H9 (cell line): Measurements from ENCODE around the gene ARHGAP26. TPM values are rescaled to one million over a fixed set of nuclear protein-coding genes. Genes with fewer than 3 reads are reported as not detected.

Source experiments
- DNase-seq: peaks from one replicate; pipeline ENCODE4 v3.0.0-alpha.2; 2017
- H2AFZ ChIP-seq: one replicate; pipeline ENCODE4 v1.6.1; 2013; ENCODE audit warnings: mild to moderate bottlenecking, low read length, control low read depth, moderate library complexity
- H2AK5ac ChIP-seq: 2 replicates; pipeline ENCODE4 v1.6.1; 2013; ENCODE audit warnings: low read length, control low read depth, mixed read lengths; ENCODE audit not compliant: insufficient read length
- H2BK120ac ChIP-seq: one replicate; pipeline ENCODE4 v1.6.1; 2013; ENCODE audit warnings: low read depth, mild to moderate bottlenecking, low read length, control low read depth, inconsistent platforms; ENCODE audit not compliant: poor library complexity, severe bottlenecking
- H2BK12ac ChIP-seq: 2 replicates; pipeline ENCODE4 v1.6.1; 2013; ENCODE audit warnings: low read length, control low read depth, mixed read lengths, low read depth; ENCODE audit not compliant: insufficient read length
- H2BK15ac ChIP-seq: 2 replicates; pipeline ENCODE4 v1.6.1; 2013; ENCODE audit warnings: low read depth, low read length, control low read depth
- H2BK20ac ChIP-seq: one replicate; pipeline ENCODE4 v1.6.1; 2013; ENCODE audit warnings: low read depth, mild to moderate bottlenecking, low read length, control low read depth, inconsistent platforms; ENCODE audit not compliant: poor library complexity, severe bottlenecking
- H2BK5ac ChIP-seq: 2 replicates; pipeline ENCODE4 v1.6.1; 2013; ENCODE audit warnings: low read length, control low read depth, mixed read lengths; ENCODE audit not compliant: insufficient read length
- H3K14ac ChIP-seq: 2 replicates; pipeline ENCODE4 v1.6.1; 2013; ENCODE audit warnings: low read length, control low read depth; ENCODE audit not compliant: insufficient read depth
- H3K18ac ChIP-seq: 2 replicates; pipeline ENCODE4 v1.6.1; 2013; ENCODE audit warnings: low read depth, mild to moderate bottlenecking, mixed read lengths, low read length, control low read depth; ENCODE audit not compliant: insufficient read length
- H3K23ac ChIP-seq: 2 replicates; pipeline ENCODE4 v1.6.1; 2013; ENCODE audit warnings: low read length, control low read depth, mixed read lengths, low read depth; ENCODE audit not compliant: insufficient read length
- H3K23me2 ChIP-seq: 2 replicates; pipeline ENCODE4 v1.6.1; 2013; ENCODE audit warnings: low read depth, mild to moderate bottlenecking, mixed read lengths, low read length, control low read depth; ENCODE audit not compliant: insufficient read length, poor library complexity, severe bottlenecking
- H3K27ac ChIP-seq: 2 replicates; pipeline ENCODE4 v1.5.1; 2013; ENCODE audit warnings: low read length, control low read depth, mixed read lengths, low read depth; ENCODE audit not compliant: insufficient read length
- H3K27me3 ChIP-seq: 2 replicates; pipeline ENCODE4 v1.6.1; 2013; ENCODE audit warnings: low read length, control low read depth, inconsistent platforms; ENCODE audit not compliant: insufficient read depth
- H3K4ac ChIP-seq: 2 replicates; pipeline ENCODE4 v1.6.1; 2013; ENCODE audit warnings: low read depth, mild to moderate bottlenecking, control low read depth, inconsistent platforms, low read length, moderate library complexity
- H3K4me1 ChIP-seq: 2 replicates; pipeline ENCODE4 v1.6.1; 2013; ENCODE audit warnings: low read length, control low read depth, inconsistent platforms; ENCODE audit not compliant: insufficient read depth
- H3K4me2 ChIP-seq: 2 replicates; pipeline ENCODE4 v1.6.1; 2013; ENCODE audit warnings: low read length, control low read depth, mixed read lengths; ENCODE audit not compliant: insufficient read length, insufficient read depth
- H3K56ac ChIP-seq: 2 replicates; pipeline ENCODE4 v1.6.1; 2013; ENCODE audit warnings: low read depth, mild to moderate bottlenecking, mixed read lengths, low read length, control low read depth; ENCODE audit not compliant: insufficient read length
- H3K79me1 ChIP-seq: 2 replicates; pipeline ENCODE4 v1.6.1; 2013; ENCODE audit warnings: low read depth, mild to moderate bottlenecking, moderate library complexity, low read length, control low read depth, inconsistent platforms; ENCODE audit not compliant: insufficient read depth, poor library complexity, severe bottlenecking
- H3K79me2 ChIP-seq: 2 replicates; pipeline ENCODE4 v1.6.1; 2013; ENCODE audit warnings: low read length, control low read depth, inconsistent platforms; ENCODE audit not compliant: insufficient read depth
- H3K9ac ChIP-seq: 2 replicates; pipeline ENCODE4 v1.6.1; 2013; ENCODE audit warnings: low read length, control low read depth, mixed read lengths; ENCODE audit not compliant: insufficient read length; ENCODE audit errors: extremely low read depth
- H3K9me3 ChIP-seq: one replicate; pipeline ENCODE4 v1.6.1; 2013; ENCODE audit warnings: low read depth, low read length, inconsistent platforms; ENCODE audit not compliant: control insufficient read depth
- H3T11ph ChIP-seq: one replicate; pipeline ENCODE4 v1.6.1; 2013; ENCODE audit warnings: mild to moderate bottlenecking, low read length, control low read depth, inconsistent platforms
- H4K20me1 ChIP-seq: one replicate; pipeline ENCODE4 v1.6.1; 2013; ENCODE audit not compliant: control insufficient read depth, insufficient read length, insufficient read depth
- H4K5ac ChIP-seq: 2 replicates; pipeline ENCODE4 v1.6.1; 2013; ENCODE audit warnings: low read depth, mild to moderate bottlenecking, mixed read lengths, low read length, control low read depth; ENCODE audit not compliant: insufficient read length
- H4K8ac ChIP-seq: replicated peaks from 2 replicates; pipeline ENCODE4 v1.6.1; 2013; ENCODE audit warnings: low read length, control low read depth, mixed read lengths, low read depth; ENCODE audit not compliant: insufficient read length
- H4K91ac ChIP-seq: 2 replicates; pipeline ENCODE4 v1.6.1; 2013; ENCODE audit warnings: low read depth, mild to moderate bottlenecking, moderate library complexity, mixed read lengths, low read length, control low read depth; ENCODE audit not compliant: insufficient read length
- H3K27ac Mint-ChIP-seq, 3 experiments: 2 replicates in 2 of 3; 3 replicates in 1 of 3; pipeline ENCODE4 v1.8.0; 2020 to 2021; ENCODE audit warnings: mixed read lengths in 3 of 3, mild to moderate bottlenecking in 1 of 3, moderate library complexity in 1 of 3
- H3K27me3 Mint-ChIP-seq: 2 replicates; pipeline ENCODE4 v1.8.0; 2021; ENCODE audit warnings: low read depth, mild to moderate bottlenecking, moderate library complexity, mixed read lengths
- H3K36me3 Mint-ChIP-seq, 3 experiments: 2 replicates in 2 of 3; 3 replicates in 1 of 3; pipeline ENCODE4 v1.8.0; 2020 to 2021; ENCODE audit warnings: low read depth in 3 of 3, mixed read lengths in 3 of 3; ENCODE audit not compliant: insufficient read depth in 1 of 3
- H3K4me1 Mint-ChIP-seq, 2 experiments: 2 replicates each; pipeline ENCODE4 v1.8.0; 2020; ENCODE audit warnings: mixed read lengths in 2 of 2
- H3K4me3 Mint-ChIP-seq, 2 experiments: 2 replicates in 1 of 2; 3 replicates in 1 of 2; pipeline ENCODE4 v1.8.0; 2020 to 2021; ENCODE audit warnings: mild to moderate bottlenecking in 2 of 2, mixed read lengths in 2 of 2, moderate library complexity in 1 of 2
- H3K9me3 Mint-ChIP-seq, 2 experiments: 2 replicates in 1 of 2; 3 replicates in 1 of 2; pipeline ENCODE4 v1.8.0; 2020; ENCODE audit warnings: mild to moderate bottlenecking in 2 of 2, mixed read lengths in 2 of 2, moderate library complexity in 1 of 2
- WGBS: extraction: QIAGEN DNeasy Blood & Tissue Kit; methylation state at CpG from one replicate; pipeline ENCODE4 v1.1.7; 2013; ENCODE audit warnings: missing lambda C conversion rate, low lambda C conversion rate, mixed read lengths; ENCODE audit not compliant: insufficient read length; ENCODE audit errors: extremely low coverage; 5-methylcytosine and 5-hydroxymethylcytosine counted together
- total RNA-seq: library from RNA; stranded (reverse); gene quantifications from 2 replicates; pipeline ENCODE4 v1.2.1, GENCODE V29; 2021
- TF ChIP-seq, protein P1 (sequence below): fragments of 200-600 bp; sonication (generic); conservative IDR thresholded peaks from 3 replicates; pipeline ENCODE4 v1.8.0; 2021; ENCODE audit warnings: antibody characterized with exemption, mild to moderate bottlenecking

ARHGAP26 gene
- total RNA-seq, 1 experiment from 2014 or later, result 13.8 TPM

DNA sequence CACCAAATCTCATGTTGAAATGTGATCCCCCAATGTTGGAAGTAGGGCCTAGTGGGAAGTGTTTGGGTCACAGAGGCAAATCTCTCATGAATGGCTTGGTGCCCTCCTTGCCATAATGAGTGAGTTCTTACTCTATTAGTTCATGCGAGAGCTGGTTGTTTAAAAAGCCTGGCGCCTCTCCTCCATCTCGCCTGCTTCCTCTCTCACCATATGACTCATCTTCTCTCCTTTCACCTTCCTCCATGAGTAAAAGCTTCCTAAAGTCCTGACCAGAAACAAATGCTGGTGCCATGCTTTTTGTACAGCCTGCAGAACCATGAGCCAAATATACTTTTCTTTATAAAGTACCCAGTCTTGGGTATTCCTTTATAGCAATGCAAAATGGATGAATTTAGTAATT, 20.9 kb upstream of the ARHGAP26 start:
- Histone ChIP-seq H4K8ac (no peak overlapping the region), H4K20me1 (no peaks in the 10 kb centered on the region), H3K23me2 (no peaks in the 10 kb centered on the region), H3T11ph (no peak overlapping the region), H3K23ac (no peak overlapping the region), H2BK15ac (no peak overlapping the region), H2BK20ac (no peak overlapping the region), H4K5ac (no peak overlapping the region), H3K4me1 (no peaks in the 10 kb centered on the region), H2BK120ac (no peak overlapping the region), H2AK5ac (no peak overlapping the region), H2BK5ac (no peak overlapping the region), H3K9ac (no peak overlapping the region), H4K91ac (no peak overlapping the region), H2AFZ (no peak overlapping the region), H3K27ac (no peak overlapping the region), H3K79me2 (0 out of 2 replicates have a peak, but pooled peaks cover 3% of the 10 kb centered on the region), H3K4me2 (no peak overlapping the region), H3K56ac (no peak overlapping the region), H3K4ac (no peak overlapping the region), H3K18ac (no peak overlapping the region), H3K9me3 (no peaks in the 10 kb centered on the region), H3K27me3 (no peaks in the 10 kb centered on the region), H3K79me1 (no peaks in the 10 kb centered on the region), H2BK12ac (no peak overlapping the region), H3K14ac (no peak overlapping the region)
- WGBS, result no CpG with 5 or more reads among the region's 3 CpGs
- Mint-ChIP-seq H3K4me3 (no peak overlapping the region), H3K4me1 (peaks cover 0 to 2% of the 10 kb centered on the region in 2 experiments; a peak in 2 of 4 replicates), H3K36me3 (peaks cover 0 to 45% (median 3%) of the 10 kb centered on the region in 3 experiments; a peak in 4 of 7 replicates), H3K27me3 (no peaks in the 10 kb centered on the region), H3K27ac (no peak overlapping the region), H3K9me3 (no peaks in the 10 kb centered on the region)
- DNase-seq, result no peak
- TF ChIP-seq, protein P1, sequence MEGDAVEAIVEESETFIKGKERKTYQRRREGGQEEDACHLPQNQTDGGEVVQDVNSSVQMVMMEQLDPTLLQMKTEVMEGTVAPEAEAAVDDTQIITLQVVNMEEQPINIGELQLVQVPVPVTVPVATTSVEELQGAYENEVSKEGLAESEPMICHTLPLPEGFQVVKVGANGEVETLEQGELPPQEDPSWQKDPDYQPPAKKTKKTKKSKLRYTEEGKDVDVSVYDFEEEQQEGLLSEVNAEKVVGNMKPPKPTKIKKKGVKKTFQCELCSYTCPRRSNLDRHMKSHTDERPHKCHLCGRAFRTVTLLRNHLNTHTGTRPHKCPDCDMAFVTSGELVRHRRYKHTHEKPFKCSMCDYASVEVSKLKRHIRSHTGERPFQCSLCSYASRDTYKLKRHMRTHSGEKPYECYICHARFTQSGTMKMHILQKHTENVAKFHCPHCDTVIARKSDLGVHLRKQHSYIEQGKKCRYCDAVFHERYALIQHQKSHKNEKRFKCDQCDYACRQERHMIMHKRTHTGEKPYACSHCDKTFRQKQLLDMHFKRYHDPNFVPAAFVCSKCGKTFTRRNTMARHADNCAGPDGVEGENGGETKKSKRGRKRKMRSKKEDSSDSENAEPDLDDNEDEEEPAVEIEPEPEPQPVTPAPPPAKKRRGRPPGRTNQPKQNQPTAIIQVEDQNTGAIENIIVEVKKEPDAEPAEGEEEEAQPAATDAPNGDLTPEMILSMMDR, result no peak
